LNCaP clone FGC (cell line): Measurements from ENCODE around the gene ERICH4.

ENCODE experiments used
- DNase-seq: peaks from one replicate; pipeline ENCODE4 v3.0.0-alpha.2; 2011; ENCODE audit warnings: low read depth
- H3K4me3 ChIP-seq: 2 replicates; pipeline ENCODE4 v1.5.1; 2011; ENCODE audit warnings: mild to moderate bottlenecking, low read depth, low read length, control low read depth
- CTCF ChIP-seq: IDR thresholded peaks from 2 replicates; pipeline ENCODE4 v1.5.1; 2012; ENCODE audit warnings: mild to moderate bottlenecking; ENCODE audit not compliant: control insufficient read depth, insufficient read depth; ENCODE audit errors: extremely low read depth

The ERICH4 gene

GRCh38 chr19:41422955-41423354 is 20.0 kb upstream of the ERICH4 start:
- no peak overlapping the region for H3K4me3 ChIP-seq
- no peak for TF ChIP-seq CTCF
- DNase-seq, result no peak

- no peak overlapping the region for H3K4me3 ChIP-seq
- no peak for TF ChIP-seq CTCF
- no peak for DNase-seq
Observed at GRCh38 chr19:41424335-41425173, 18.4 kb upstream of the ERICH4 start.

- TF ChIP-seq CTCF, result no peak
- H3K4me3 ChIP-seq, result no peak overlapping the region
- no peak for DNase-seq
Observed at GRCh38 chr19:41425174-41426115, 17.5 kb upstream of the ERICH4 start.

GRCh38 chr19:41426116-41426841 is 16.7 kb upstream of the ERICH4 start:
- no peak for TF ChIP-seq CTCF
- H3K4me3 ChIP-seq, result no peak overlapping the region
- no peak for DNase-seq

- no peak for DNase-seq
- TF ChIP-seq CTCF, result no peak
- no peak within 1 kb of the TSS for H3K4me3 ChIP-seq
Observed at GRCh38 chr19:41426952-41427646, 15.9 kb upstream of the ERICH4 start, which contains the start of gene B3GNT8. Gene B3GNT8 (minus strand): TSS chr19:41427374. CDS start chr19:41426778, 596 bp downstream.
